ENCODE data around the gene MAT1A. TPM values are rescaled to one million over a fixed set of nuclear protein-coding genes. Genes with fewer than 3 reads are reported as not detected.

MAT1A gene
- total and polyA plus RNA-seq, 8 donors, result 0.23 to 1.1 (median 0.31) TPM; not detected in 5

DNA sequence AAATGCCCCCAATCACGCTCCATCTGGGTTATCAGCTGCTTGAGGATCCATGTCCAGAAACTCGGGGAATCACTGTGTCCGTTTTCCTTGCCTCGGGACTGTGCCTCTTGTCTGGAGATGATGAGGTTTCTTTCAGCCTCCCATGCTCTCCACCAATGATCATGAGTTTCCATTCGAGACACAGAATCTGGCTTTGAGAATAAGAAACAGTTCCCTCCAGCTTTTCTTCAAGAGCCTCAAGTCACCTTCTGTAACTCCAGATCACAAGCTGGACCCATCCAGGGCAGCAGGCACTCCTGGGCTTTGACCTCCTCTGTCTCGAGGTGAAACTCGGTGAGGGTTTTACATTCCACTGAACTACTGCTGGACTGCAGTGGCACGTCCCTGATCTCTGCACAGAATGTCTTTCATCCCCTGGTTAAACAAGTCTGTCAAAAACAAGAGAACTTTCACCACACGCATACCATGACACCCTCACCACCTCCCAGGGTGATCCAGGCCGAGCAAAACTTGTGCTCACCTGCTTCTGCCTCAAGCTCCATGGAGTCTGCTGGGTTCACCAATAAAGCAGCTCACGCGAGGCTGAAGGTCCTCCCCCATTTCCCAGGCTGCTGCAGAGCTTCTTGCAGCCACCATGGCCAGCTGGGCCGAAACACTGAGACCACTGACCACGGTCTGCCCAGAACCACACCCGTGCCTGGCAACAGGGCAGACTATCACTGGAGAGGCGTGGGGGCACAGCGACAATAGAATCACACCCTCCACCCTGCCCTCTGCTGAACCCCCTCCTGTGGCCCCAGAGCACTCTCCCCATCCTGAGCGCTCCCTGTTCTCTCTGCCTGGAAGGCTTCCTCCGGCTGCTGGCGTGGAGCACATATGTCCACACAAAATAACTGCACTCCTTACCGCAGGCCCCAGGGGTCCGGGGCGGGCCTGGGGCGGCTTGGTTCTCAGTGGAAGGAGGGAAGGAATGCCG is 25.1 kb downstream of the MAT1A start:
- Histone ChIP-seq H3K4me3 (no peak overlapping the region), H3K27me3 (peaks cover 0 to 9% (median 0%) of the 10 kb centered on the region in 3 donors), H3K27ac (no peak overlapping the region), H3K4me1 (no peaks in the 10 kb centered on the region), H3K9me3 (no peaks in the 10 kb centered on the region), H3K36me3 (no peaks in the 10 kb centered on the region)
- WGBS, 5 donors, result 80 to 85% (median 83%) methylated on average over 22 to 25 of the region's 25 CpGs
- no peak for DNase-seq
- intact Hi-C loops (cut with DNase I; ENCODE audit: low total_unique reads), result no loop called here
- no peak for TF ChIP-seq CTCF (IDR thresholded peaks at IDR 0.05)
- TF ChIP-seq POLR2A (IDR thresholded peaks at IDR 0.05), result no peak
- TF ChIP-seq POLR2AphosphoS5 (IDR thresholded peaks at IDR 0.05), result no peak
- TF ChIP-seq EP300 (IDR thresholded peaks at IDR 0.05), result no peak

- 87 to 97% (median 90%) methylated on average over 6 of the region's 6 CpGs for WGBS, 5 donors
- no peak for DNase-seq
- Histone ChIP-seq H3K27ac (no peak overlapping the region), H3K27me3 (peaks cover 0 to 15% (median 0%) of the 10 kb centered on the region in 3 donors), H3K4me3 (no peak overlapping the region), H3K9me3 (no peaks in the 10 kb centered on the region), H3K4me1 (no peaks in the 10 kb centered on the region), H3K36me3 (no peaks in the 10 kb centered on the region)
- TF ChIP-seq POLR2AphosphoS5 (IDR thresholded peaks at IDR 0.05), result no peak
- no peak for TF ChIP-seq POLR2A (IDR thresholded peaks at IDR 0.05)
- intact Hi-C loops (cut with DNase I; ENCODE audit: low total_unique reads), result no loop called here
Observed at GRCh38 chr10:80261316-80262030, 28.0 kb downstream of the MAT1A start.

DNA sequence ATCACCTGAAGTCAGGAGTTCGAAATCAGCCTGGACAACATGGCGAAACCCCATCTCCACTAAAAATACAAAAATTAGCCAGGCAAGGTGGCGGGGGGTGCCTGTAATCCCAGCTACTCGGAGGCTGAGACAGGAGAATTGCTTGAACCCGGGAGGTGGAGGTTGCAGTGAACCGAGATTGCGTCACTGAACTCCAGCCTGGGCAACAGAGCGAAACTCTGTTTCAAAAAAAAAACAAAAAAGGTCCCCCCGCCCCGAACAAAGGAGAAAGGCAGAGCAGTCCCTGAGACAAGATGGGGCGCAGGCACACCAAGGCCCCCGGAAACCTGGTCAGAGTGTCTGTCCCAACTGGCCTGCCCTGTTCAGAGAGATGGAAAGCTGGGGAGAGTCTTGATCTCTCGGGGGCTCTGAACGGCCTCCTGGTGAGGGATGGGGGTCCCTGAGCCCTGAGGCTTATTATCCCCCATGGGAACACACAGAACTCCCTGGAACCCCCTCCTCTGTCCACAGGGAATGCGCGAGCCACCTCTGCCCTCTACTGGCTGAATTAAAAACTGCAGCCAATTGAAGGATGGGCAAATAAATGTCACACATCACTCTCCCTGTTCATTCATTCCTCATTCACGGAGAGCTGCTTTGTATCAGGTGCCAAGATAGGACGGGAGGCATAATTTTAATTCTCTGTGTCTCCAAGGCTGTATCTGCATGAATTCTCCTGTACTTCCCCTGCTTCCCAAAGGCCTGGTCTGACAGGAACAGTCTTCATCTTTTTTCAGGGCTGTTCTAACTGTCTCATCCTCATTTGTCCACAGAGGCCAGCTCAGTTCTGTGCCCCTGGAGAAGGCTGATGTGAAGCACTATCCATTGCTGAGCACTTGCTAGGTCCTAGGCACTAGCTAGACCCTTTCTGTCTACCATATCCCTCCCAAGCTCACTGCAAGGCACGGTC is 28.9 kb downstream of the MAT1A start:
- TF ChIP-seq POLR2AphosphoS5 (IDR thresholded peaks at IDR 0.05) (no peak), CTCF (IDR thresholded peaks at IDR 0.05) (peak in 5 of 7 experiments; percentile 47 to 78 (median 59)), EP300 (IDR thresholded peaks at IDR 0.05) (no peak)
- WGBS, 5 donors, result 52 to 59% (median 56%) methylated on average over 19 of the region's 19 CpGs
- Histone ChIP-seq H3K36me3 (no peaks in the 10 kb centered on the region), H3K27ac (no peak overlapping the region), H3K4me3 (no peak overlapping the region), H3K9me3 (no peaks in the 10 kb centered on the region), H3K27me3 (peaks cover 0 to 15% (median 0%) of the 10 kb centered on the region in 3 donors), H3K4me1 (no peaks in the 10 kb centered on the region)
- DNase-seq, result peak in 1 of 2 donors; percentile 49
- intact Hi-C loops (cut with DNase I; ENCODE audit: low total_unique reads), result no loop called here

- Histone ChIP-seq H3K4me1 (no peaks in the 10 kb centered on the region), H3K9me3 (no peaks in the 10 kb centered on the region), H3K27me3 (peaks cover 0 to 15% (median 0%) of the 10 kb centered on the region in 3 donors), H3K36me3 (no peaks in the 10 kb centered on the region), H3K27ac (no peak overlapping the region), H3K4me3 (no peak overlapping the region)
- WGBS, 5 donors, result 81 to 87% (median 85%) methylated on average over 6 of the region's 6 CpGs
- intact Hi-C loops (cut with DNase I; ENCODE audit: low total_unique reads), result no loop called here
- no peak for DNase-seq
- TF ChIP-seq EP300 (IDR thresholded peaks at IDR 0.05) (no peak), CTCF (IDR thresholded peaks at IDR 0.05) (no peak), POLR2AphosphoS5 (IDR thresholded peaks at IDR 0.05) (no peak), POLR2A (IDR thresholded peaks at IDR 0.05) (no peak)
Observed at GRCh38 chr10:80259405-80259871, 30.0 kb downstream of the MAT1A start.

All from stomach (tissue), 9 donors.